HepG2 (cell line): Measurements from ENCODE around the gene GATA5. TPM values are rescaled to one million over a fixed set of nuclear protein-coding genes. Genes with fewer than 3 reads are reported as not detected.

Experiments
- ATAC-seq: fragments of 200-7000 bp; cut with Tn5 transposase; 3 replicates; pipeline ENCODE4 v1.9.1; 2020; ENCODE audit warnings: mild to moderate bottlenecking, moderate library complexity
- BruUV-seq: library from RNA; stranded (reverse); fragments of 400-500 nt; replicated peaks from 2 replicates; lab custom pipeline; 2021; lab: Mats Ljungman, UMichigan
- CTCF ChIA-PET: fragments of 300-600 bp; formaldehyde crosslinking; extraction: SDS; loops from one replicate; lab custom pipeline; 2021; ENCODE audit warnings: low total read pairs, inconsistent platforms, low intra/inter-chr PET ratio; lab: Yijun Ruan, JAX
- POLR2A ChIA-PET: fragments of 350-600 bp; sonication (Branson Sonifier 250); formaldehyde crosslinking; loops from one replicate; lab custom pipeline; 2020; ENCODE audit warnings: antibody characterized with exemption, inconsistent platforms; lab: Yijun Ruan, JAX
- DNase-seq: peaks from one replicate; pipeline ENCODE4 v3.0.0-alpha.2; 2015; ENCODE audit warnings: low spot score
- FAIRE-seq: peaks from 3 replicates; lab custom pipeline; 2011; peaks lifted over from hg19 to GRCh38; lab: Jason Lieb, UNC
- H2AFZ ChIP-seq: one replicate; pipeline ENCODE4 v1.6.1; 2011; ENCODE audit warnings: low read length, inconsistent platforms
- H3K27ac ChIP-seq: fragments of 300-600 bp; 3 replicates; pipeline ENCODE4 v1.8.0; 2011; ENCODE audit warnings: mixed run types, mild to moderate bottlenecking, mixed read lengths, low read length, inconsistent platforms; ENCODE audit not compliant: insufficient read depth; ENCODE audit errors: extremely low read length
- H3K27me3 ChIP-seq, 2 experiments: fragments of 200-600 bp in 1 of 2; 2 replicates in 1 of 2; 3 replicates in 1 of 2; pipeline versions ENCODE4 v1.6.0 to v1.8.0; 2011; ENCODE audit warnings: low read length in 2 of 2, mild to moderate bottlenecking in 2 of 2, moderate library complexity in 2 of 2, inconsistent platforms in 1 of 2; ENCODE audit not compliant: insufficient read depth in 2 of 2, control insufficient read depth in 1 of 2
- H3K36me3 ChIP-seq, 2 experiments: fragments of 200-600 bp in 1 of 2; replicated peaks in 1 of 2; 2 replicates in 1 of 2; 3 replicates in 1 of 2; pipeline versions ENCODE4 v1.5.1 to v1.8.0; 2011; ENCODE audit warnings: low read length in 2 of 2, inconsistent platforms in 1 of 2; ENCODE audit not compliant: insufficient read depth in 2 of 2, control insufficient read depth in 1 of 2
- H3K4me1 ChIP-seq: 2 replicates; pipeline ENCODE4 v1.5.1; 2012; ENCODE audit warnings: low read length, inconsistent platforms; ENCODE audit not compliant: insufficient read depth
- H3K4me2 ChIP-seq: 2 replicates; pipeline ENCODE4 v1.6.0; 2011; ENCODE audit warnings: low read depth, low read length, inconsistent platforms
- H3K4me3 ChIP-seq, 3 experiments: fragments of 200-600 bp in 1 of 3; sonication (generic), shearing (Covaris generic) in 1 of 3; replicated peaks in 1 of 3; 2 replicates each; pipeline ENCODE4 v1.5.1; 2011 to 2016; ENCODE audit warnings: low read length in 3 of 3, inconsistent platforms in 2 of 3, low read depth in 2 of 3, mild to moderate bottlenecking in 2 of 3, control low read depth in 1 of 3, mixed read lengths in 1 of 3; ENCODE audit not compliant: insufficient read depth in 1 of 3
- H3K79me2 ChIP-seq: one replicate; pipeline ENCODE4 v1.6.1; 2011; ENCODE audit warnings: low read length, inconsistent platforms; ENCODE audit not compliant: insufficient read depth
- H3K9ac ChIP-seq: 2 replicates; pipeline ENCODE4 v1.6.0; 2011; ENCODE audit warnings: mild to moderate bottlenecking, low read depth, low read length, inconsistent platforms; ENCODE audit not compliant: insufficient read depth
- H3K9me3 ChIP-seq: 2 replicates; pipeline ENCODE4 v1.5.1; 2012; ENCODE audit warnings: mild to moderate bottlenecking, low read length
- H4K20me1 ChIP-seq: 2 replicates; pipeline ENCODE4 v1.6.0; 2011; ENCODE audit warnings: inconsistent platforms, mild to moderate bottlenecking, low read length, moderate library complexity; ENCODE audit not compliant: insufficient read depth
- BORCS8-MEF2B ChIP-seq: sonication (generic); formaldehyde crosslinking; IDR thresholded peaks from 2 replicates; pipeline ENCODE4 v1.8.0; 2022; ENCODE audit warnings: mild to moderate bottlenecking, missing genetic modification reagents
- CBX5 ChIP-seq: sonication (generic); formaldehyde crosslinking; IDR thresholded peaks from 2 replicates; pipeline ENCODE4 v1.4.0; 2020; ENCODE audit warnings: missing genetic modification reagents, borderline replicate concordance
- DPF2 ChIP-seq: sonication (generic); formaldehyde crosslinking; IDR thresholded peaks from 2 replicates; pipeline ENCODE4 v1.4.0; 2020; ENCODE audit warnings: mild to moderate bottlenecking, low read depth, missing genetic modification reagents, borderline replicate concordance
- EHMT2 ChIP-seq: fragments of 200-600 bp; sonication (generic); IDR thresholded peaks from 2 replicates; pipeline ENCODE4 v1.7.0; 2017; ENCODE audit warnings: antibody characterized with exemption, low read depth, low read length, borderline replicate concordance
- HOXA3 ChIP-seq: sonication (generic); formaldehyde crosslinking; IDR thresholded peaks from 2 replicates; pipeline ENCODE4 v1.5.0; 2020; ENCODE audit warnings: missing genetic modification reagents
- KDM4B ChIP-seq: sonication (generic); formaldehyde crosslinking; IDR thresholded peaks from 2 replicates; pipeline ENCODE4 v1.4.0; 2020; ENCODE audit warnings: missing genetic modification reagents
- MXD4 ChIP-seq: IDR thresholded peaks from 2 replicates; pipeline ENCODE4 v1.6.1; 2016; ENCODE audit warnings: mild to moderate bottlenecking, missing biosample characterization, missing genetic modification reagents
- PAF1 ChIP-seq: IDR thresholded peaks from 2 replicates; pipeline ENCODE4 v1.6.1; 2016; ENCODE audit warnings: missing genetic modification reagents, missing compliant biosample characterization
- PHF20 ChIP-seq: sonication (generic); formaldehyde crosslinking; IDR thresholded peaks from 2 replicates; pipeline ENCODE4 v1.5.0; 2020; ENCODE audit warnings: mild to moderate bottlenecking, missing genetic modification reagents
- ZMYM2 ChIP-seq: sonication (generic); formaldehyde crosslinking; IDR thresholded peaks from 2 replicates; pipeline ENCODE4 v1.8.0; 2022; ENCODE audit warnings: mild to moderate bottlenecking, missing genetic modification reagents
- ZNF335 ChIP-seq: sonication (generic); formaldehyde crosslinking; IDR thresholded peaks from 2 replicates; pipeline ENCODE4 v1.4.0; 2020; ENCODE audit warnings: missing genetic modification reagents
- ZNF383 ChIP-seq: sonication (generic); formaldehyde crosslinking; IDR thresholded peaks from 2 replicates; pipeline ENCODE4 v1.4.0; 2020; ENCODE audit warnings: missing genetic modification reagents, mild to moderate bottlenecking, borderline replicate concordance
- ZNF672 ChIP-seq: sonication (generic); formaldehyde crosslinking; IDR thresholded peaks from 2 replicates; pipeline ENCODE4 v1.8.1; 2022; ENCODE audit warnings: missing genetic modification reagents
- WGBS: methylation state at CpG from one replicate; pipeline ENCODE4 v1.1.6; 2017; ENCODE audit warnings: low lambda C conversion rate; 5-methylcytosine and 5-hydroxymethylcytosine counted together
- in situ Hi-C: cut with HindIII; loops from 2 replicates; pipeline ENCODE4 v1.10.0; 2017; ENCODE audit warnings: low pct_unique_long_range_greater_than_20kb; ENCODE audit not compliant: extremely low pct_ligation_motif_present
- intact Hi-C: fragments of 100-400 bp; cut with micrococcal nuclease; formaldehyde crosslinking; loops from one replicate; pipeline ENCODE4 v1.10.0; 2022; ENCODE audit not compliant: unreplicated experiment
- polyA plus RNA-seq, 8 experiments: library from polyadenylated mRNA; depleted of rRNA in 3 of 8; stranded (reverse) in 7 of 8; unstranded in 1 of 8; fragments of >200 nt; fragmentation: Illumina TruSeq in 4 of 8; extraction: Trizol in 4 of 8; gene quantifications; 2 replicates each; pipeline versions ENCODE4 v1.2.1 to v1.2.3, GENCODE V29; 2011 to 2016; ENCODE audit warnings: low read depth in 4 of 8, missing spikeins in 1 of 8, mixed read lengths in 1 of 8; ENCODE audit not compliant: insufficient read depth in 1 of 8
- total RNA-seq, 5 experiments: library from RNA; depleted of rRNA; stranded (reverse); fragments of >200 nt; fragmentation: Illumina TruSeq; extraction: Trizol; gene quantifications; 2 replicates each; pipeline ENCODE4 v1.2.3, GENCODE V29; 2016; ENCODE audit warnings: low read depth in 1 of 5
- TF ChIP-seq, protein P1 (sequence below): sonication (generic); formaldehyde crosslinking; IDR thresholded peaks from 2 replicates; pipeline ENCODE4 v1.5.0; 2020; ENCODE audit warnings: mild to moderate bottlenecking, missing genetic modification reagents
- TF ChIP-seq, protein P2 (sequence below): sonication (generic); formaldehyde crosslinking; IDR thresholded peaks from 2 replicates; pipeline ENCODE4 v1.4.0; 2020; ENCODE audit warnings: missing genetic modification reagents, borderline replicate concordance
- TF ChIP-seq, protein P3 (sequence below): sonication (generic); formaldehyde crosslinking; IDR thresholded peaks from 2 replicates; pipeline ENCODE4 v1.5.1; 2020; ENCODE audit warnings: missing genetic modification reagents, mild to moderate bottlenecking, borderline replicate concordance
- TF ChIP-seq, protein P4 (sequence below): sonication (generic); formaldehyde crosslinking; IDR thresholded peaks from 2 replicates; pipeline ENCODE4 v1.4.0; 2020; ENCODE audit warnings: mild to moderate bottlenecking, low read depth, missing genetic modification reagents

Gene GATA5
- total and polyA plus RNA-seq, 2 of the 13 experiments (the other 11 are each of a cell fraction or from before 2014, with no cell fraction given), result 0.12 to 0.20 TPM

DNA sequence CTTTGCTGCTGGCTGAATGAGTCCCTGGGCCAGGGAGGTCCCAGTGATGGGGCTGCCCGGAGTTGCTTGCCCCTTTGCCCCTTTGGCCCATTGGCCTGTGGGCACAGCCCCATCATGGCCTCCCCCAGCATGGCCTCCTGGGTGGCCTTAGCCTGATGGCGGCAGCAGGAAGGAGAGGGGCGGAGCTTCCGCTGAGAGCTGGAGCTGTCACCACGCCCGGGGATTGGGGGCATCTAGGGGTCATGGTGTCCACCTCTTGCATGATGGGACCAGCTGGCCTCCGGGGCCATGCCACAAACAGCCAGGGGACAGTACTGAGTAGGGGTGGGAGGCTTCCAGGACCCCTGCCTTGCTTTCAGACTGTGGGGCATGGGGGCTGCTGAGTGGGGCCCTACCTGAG, 31.5 kb upstream of the GATA5 start:
- Histone ChIP-seq H3K9me3 (no peaks in the 10 kb centered on the region), H3K4me2 (no peak overlapping the region), H3K79me2 (no peaks in the 10 kb centered on the region), H2AFZ (no peak overlapping the region), H3K4me1 (no peaks in the 10 kb centered on the region), H4K20me1 (peaks cover 3% of the 10 kb centered on the region; the same call in 1 of the 2 replicates), H3K27ac (no peak overlapping the region), H3K4me3 (no peak overlapping the region), H3K9ac (no peak overlapping the region), H3K36me3 (no peaks in the 10 kb centered on the region), H3K27me3 (peaks cover 4 to 36% of the 10 kb centered on the region in 2 experiments; a peak in 3 of 5 replicates)
- ATAC-seq (no peak), FAIRE-seq (no peak), DNase-seq (no peak)
- no TSS peak for BruUV-seq
- ChIA-PET POLR2A (no interaction called here), CTCF (no interaction called here)
- intact Hi-C loops, result no loop called here
- in situ Hi-C loops, result loop anchor here (25.0 kb wide), 1 partner anchor 280 kb away; the partner anchor contains the start of gene MRGBP
- 49% methylated on average over 7 of the region's 7 CpGs for WGBS
- TF ChIP-seq EHMT2, result no peak
- TF ChIP-seq ZMYM2 (CRISPR knock-in tag), result no peak
- TF ChIP-seq ZNF383, result no peak
- TF ChIP-seq, protein P1, sequence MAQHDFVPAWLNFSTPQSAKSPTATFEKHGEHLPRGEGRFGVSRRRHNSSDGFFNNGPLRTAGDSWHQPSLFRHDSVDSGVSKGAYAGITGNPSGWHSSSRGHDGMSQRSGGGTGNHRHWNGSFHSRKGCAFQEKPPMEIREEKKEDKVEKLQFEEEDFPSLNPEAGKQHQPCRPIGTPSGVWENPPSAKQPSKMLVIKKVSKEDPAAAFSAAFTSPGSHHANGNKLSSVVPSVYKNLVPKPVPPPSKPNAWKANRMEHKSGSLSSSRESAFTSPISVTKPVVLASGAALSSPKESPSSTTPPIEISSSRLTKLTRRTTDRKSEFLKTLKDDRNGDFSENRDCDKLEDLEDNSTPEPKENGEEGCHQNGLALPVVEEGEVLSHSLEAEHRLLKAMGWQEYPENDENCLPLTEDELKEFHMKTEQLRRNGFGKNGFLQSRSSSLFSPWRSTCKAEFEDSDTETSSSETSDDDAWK, result no peak
- TF ChIP-seq, protein P2, sequence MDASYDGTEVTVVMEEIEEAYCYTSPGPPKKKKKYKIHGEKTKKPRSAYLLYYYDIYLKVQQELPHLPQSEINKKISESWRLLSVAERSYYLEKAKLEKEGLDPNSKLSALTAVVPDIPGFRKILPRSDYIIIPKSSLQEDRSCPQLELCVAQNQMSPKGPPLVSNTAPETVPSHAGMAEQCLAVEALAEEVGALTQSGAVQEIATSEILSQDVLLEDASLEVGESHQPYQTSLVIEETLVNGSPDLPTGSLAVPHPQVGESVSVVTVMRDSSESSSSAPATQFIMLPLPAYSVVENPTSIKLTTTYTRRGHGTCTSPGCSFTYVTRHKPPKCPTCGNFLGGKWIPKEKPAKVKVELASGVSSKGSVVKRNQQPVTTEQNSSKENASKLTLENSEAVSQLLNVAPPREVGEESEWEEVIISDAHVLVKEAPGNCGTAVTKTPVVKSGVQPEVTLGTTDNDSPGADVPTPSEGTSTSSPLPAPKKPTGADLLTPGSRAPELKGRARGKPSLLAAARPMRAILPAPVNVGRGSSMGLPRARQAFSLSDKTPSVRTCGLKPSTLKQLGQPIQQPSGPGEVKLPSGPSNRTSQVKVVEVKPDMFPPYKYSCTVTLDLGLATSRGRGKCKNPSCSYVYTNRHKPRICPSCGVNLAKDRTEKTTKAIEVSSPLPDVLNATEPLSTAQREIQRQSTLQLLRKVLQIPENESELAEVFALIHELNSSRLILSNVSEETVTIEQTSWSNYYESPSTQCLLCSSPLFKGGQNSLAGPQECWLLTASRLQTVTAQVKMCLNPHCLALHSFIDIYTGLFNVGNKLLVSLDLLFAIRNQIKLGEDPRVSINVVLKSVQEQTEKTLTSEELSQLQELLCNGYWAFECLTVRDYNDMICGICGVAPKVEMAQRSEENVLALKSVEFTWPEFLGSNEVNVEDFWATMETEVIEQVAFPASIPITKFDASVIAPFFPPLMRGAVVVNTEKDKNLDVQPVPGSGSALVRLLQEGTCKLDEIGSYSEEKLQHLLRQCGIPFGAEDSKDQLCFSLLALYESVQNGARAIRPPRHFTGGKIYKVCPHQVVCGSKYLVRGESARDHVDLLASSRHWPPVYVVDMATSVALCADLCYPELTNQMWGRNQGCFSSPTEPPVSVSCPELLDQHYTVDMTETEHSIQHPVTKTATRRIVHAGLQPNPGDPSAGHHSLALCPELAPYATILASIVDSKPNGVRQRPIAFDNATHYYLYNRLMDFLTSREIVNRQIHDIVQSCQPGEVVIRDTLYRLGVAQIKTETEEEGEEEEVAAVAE (CRISPR knock-in tag), result no peak
- TF ChIP-seq, protein P3, sequence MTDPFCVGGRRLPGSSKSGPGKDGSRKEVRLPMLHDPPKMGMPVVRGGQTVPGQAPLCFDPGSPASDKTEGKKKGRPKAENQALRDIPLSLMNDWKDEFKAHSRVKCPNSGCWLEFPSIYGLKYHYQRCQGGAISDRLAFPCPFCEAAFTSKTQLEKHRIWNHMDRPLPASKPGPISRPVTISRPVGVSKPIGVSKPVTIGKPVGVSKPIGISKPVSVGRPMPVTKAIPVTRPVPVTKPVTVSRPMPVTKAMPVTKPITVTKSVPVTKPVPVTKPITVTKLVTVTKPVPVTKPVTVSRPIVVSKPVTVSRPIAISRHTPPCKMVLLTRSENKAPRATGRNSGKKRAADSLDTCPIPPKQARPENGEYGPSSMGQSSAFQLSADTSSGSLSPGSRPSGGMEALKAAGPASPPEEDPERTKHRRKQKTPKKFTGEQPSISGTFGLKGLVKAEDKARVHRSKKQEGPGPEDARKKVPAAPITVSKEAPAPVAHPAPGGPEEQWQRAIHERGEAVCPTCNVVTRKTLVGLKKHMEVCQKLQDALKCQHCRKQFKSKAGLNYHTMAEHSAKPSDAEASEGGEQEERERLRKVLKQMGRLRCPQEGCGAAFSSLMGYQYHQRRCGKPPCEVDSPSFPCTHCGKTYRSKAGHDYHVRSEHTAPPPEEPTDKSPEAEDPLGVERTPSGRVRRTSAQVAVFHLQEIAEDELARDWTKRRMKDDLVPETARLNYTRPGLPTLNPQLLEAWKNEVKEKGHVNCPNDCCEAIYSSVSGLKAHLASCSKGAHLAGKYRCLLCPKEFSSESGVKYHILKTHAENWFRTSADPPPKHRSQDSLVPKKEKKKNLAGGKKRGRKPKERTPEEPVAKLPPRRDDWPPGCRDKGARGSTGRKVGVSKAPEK (CRISPR knock-in tag), result no peak
- TF ChIP-seq ZNF335, result no peak
- no peak for TF ChIP-seq ZNF672 (CRISPR knock-in tag)
- no peak for TF ChIP-seq BORCS8-MEF2B (CRISPR knock-in tag)
- TF ChIP-seq PHF20 (CRISPR knock-in tag), result no peak
- no peak for TF ChIP-seq MXD4 (CRISPR knock-in tag)
- TF ChIP-seq, protein P4, sequence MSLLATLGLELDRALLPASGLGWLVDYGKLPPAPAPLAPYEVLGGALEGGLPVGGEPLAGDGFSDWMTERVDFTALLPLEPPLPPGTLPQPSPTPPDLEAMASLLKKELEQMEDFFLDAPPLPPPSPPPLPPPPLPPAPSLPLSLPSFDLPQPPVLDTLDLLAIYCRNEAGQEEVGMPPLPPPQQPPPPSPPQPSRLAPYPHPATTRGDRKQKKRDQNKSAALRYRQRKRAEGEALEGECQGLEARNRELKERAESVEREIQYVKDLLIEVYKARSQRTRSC (CRISPR knock-in tag), result no peak
- no peak for TF ChIP-seq CBX5 (CRISPR knock-in tag)
- TF ChIP-seq DPF2 (CRISPR knock-in tag), result no peak
- no peak for TF ChIP-seq HOXA3
- TF ChIP-seq PAF1, result no peak
- no peak for TF ChIP-seq KDM4B
